ENCODE data around the gene DEXI.

DEXI gene

GRCh38 chr16:10980813-10981212, 38.5 kb upstream of the DEXI start:
- no peak overlapping the region for H3K4me3 ChIP-seq (ENCODE audit: low read depth in 1 of 2, low read length in 1 of 2)
- TF ChIP-seq, protein P1, sequence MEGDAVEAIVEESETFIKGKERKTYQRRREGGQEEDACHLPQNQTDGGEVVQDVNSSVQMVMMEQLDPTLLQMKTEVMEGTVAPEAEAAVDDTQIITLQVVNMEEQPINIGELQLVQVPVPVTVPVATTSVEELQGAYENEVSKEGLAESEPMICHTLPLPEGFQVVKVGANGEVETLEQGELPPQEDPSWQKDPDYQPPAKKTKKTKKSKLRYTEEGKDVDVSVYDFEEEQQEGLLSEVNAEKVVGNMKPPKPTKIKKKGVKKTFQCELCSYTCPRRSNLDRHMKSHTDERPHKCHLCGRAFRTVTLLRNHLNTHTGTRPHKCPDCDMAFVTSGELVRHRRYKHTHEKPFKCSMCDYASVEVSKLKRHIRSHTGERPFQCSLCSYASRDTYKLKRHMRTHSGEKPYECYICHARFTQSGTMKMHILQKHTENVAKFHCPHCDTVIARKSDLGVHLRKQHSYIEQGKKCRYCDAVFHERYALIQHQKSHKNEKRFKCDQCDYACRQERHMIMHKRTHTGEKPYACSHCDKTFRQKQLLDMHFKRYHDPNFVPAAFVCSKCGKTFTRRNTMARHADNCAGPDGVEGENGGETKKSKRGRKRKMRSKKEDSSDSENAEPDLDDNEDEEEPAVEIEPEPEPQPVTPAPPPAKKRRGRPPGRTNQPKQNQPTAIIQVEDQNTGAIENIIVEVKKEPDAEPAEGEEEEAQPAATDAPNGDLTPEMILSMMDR (IDR thresholded peaks at IDR 0.05), result no peak
- no peaks in the 10 kb centered on the region for H3K9me3 ChIP-seq
- no peaks in the 10 kb centered on the region for H3K4me1 ChIP-seq (ENCODE audit: control insufficient read depth in 1 of 2, insufficient read depth in 1 of 2, low read depth in 1 of 2, low read length in 1 of 2)
- peaks cover 90% of the 10 kb centered on the region for H3K36me3 ChIP-seq
- no peaks in the 10 kb centered on the region for H3K27me3 ChIP-seq
- no peak overlapping the region for H3K27ac ChIP-seq

DNA sequence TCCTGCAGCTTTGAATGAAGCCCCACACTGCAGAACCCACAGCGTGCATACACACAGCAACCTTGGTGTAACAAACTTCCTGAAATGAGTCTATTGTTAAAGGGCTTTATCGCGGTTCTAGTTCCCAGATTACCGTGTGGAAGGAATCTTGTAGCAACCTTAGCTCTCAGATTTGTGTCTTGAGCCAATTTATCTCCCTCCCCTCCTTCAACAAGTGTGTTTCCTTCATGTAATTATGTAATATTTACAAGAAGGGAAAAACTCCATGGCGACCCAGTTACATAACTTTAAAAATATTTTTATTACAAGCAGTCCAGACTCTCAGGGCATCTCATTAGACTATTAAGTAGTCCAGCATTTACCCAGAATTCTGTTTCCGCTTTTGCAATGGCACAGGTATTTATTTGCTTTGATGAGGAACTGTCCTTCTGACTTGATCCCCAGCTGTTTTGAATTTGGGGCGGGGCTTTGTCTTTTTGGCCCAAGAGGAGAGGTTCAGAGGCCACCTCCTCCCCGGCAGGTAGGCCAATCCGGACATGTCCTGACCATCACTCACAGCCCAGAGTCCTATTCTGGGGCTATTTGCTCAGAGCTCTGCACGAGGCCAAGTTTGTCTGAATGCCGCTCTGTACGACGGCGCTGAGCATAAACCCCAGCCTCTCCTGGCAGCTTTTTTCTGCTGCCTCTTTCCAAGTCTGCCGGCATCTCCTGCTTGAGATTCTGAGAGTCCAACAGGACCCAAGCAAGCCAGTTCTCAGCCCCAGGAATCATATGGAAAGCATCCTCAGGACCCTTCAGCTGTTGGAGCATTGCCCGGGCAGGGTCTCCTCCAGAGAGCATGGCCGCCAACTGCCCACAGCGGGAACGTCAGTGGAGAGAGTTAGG, 37.7 kb upstream of the DEXI start:
- Histone ChIP-seq H3K36me3 (peaks cover 99% of the 10 kb centered on the region), H3K9me3 (no peaks in the 10 kb centered on the region), H3K27me3 (no peaks in the 10 kb centered on the region), H3K4me3 (ENCODE audit: low read depth in 1 of 2, low read length in 1 of 2) (no peak overlapping the region), H3K4me1 (ENCODE audit: control insufficient read depth in 1 of 2, insufficient read depth in 1 of 2, low read depth in 1 of 2, low read length in 1 of 2) (no peaks in the 10 kb centered on the region), H3K27ac (no peak overlapping the region)
- TF ChIP-seq, protein P1 (IDR thresholded peaks at IDR 0.05), result no peak

- no peak overlapping the region for H3K4me3 ChIP-seq (ENCODE audit: low read depth in 1 of 2, low read length in 1 of 2)
- H3K9me3 ChIP-seq, result no peaks in the 10 kb centered on the region
- H3K27me3 ChIP-seq, result no peaks in the 10 kb centered on the region
- no peak overlapping the region for H3K27ac ChIP-seq
- H3K36me3 ChIP-seq, result peaks cover 100% of the 10 kb centered on the region
- TF ChIP-seq, protein P1 (IDR thresholded peaks at IDR 0.05), result no peak
- no peaks in the 10 kb centered on the region for H3K4me1 ChIP-seq (ENCODE audit: control insufficient read depth in 1 of 2, insufficient read depth in 1 of 2, low read depth in 1 of 2, low read length in 1 of 2)
Observed at GRCh38 chr16:10978871-10979446, 36.7 kb upstream of the DEXI start.

DNA sequence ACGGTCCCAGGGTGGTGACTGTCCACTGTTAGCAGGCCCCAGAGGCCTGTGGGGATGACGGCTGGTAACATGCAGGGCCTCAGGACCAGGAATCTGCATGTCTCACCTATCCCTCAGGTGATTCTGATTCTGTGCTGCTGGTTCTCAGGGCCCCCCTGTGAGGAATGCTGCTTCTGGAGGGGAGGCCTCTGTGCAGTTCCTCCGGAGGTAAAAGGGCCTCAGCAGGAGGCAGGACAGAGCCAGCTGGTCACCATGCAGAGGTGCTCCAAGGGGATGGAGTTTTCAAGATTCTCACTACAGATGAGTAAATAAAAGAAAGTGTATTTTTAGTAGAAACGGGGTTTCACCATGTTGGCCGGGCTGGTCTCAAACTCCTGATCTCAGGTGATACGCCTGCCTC, 35.9 kb upstream of the DEXI start:
- Histone ChIP-seq H3K27ac (no peak overlapping the region), H3K9me3 (no peaks in the 10 kb centered on the region), H3K36me3 (peaks cover 100% of the 10 kb centered on the region), H3K4me1 (ENCODE audit: control insufficient read depth in 1 of 2, insufficient read depth in 1 of 2, low read depth in 1 of 2, low read length in 1 of 2) (no peaks in the 10 kb centered on the region), H3K4me3 (ENCODE audit: low read depth in 1 of 2, low read length in 1 of 2) (no peak overlapping the region), H3K27me3 (no peaks in the 10 kb centered on the region)
- TF ChIP-seq, protein P1 (IDR thresholded peaks at IDR 0.05), result no peak

GRCh38 chr16:10976634-10977033, 34.4 kb upstream of the DEXI start:
- Histone ChIP-seq H3K27ac (no peak overlapping the region), H3K27me3 (no peaks in the 10 kb centered on the region), H3K4me3 (ENCODE audit: low read depth in 1 of 2, low read length in 1 of 2) (no peak overlapping the region), H3K9me3 (no peaks in the 10 kb centered on the region), H3K36me3 (peaks cover 98% of the 10 kb centered on the region), H3K4me1 (ENCODE audit: control insufficient read depth in 1 of 2, insufficient read depth in 1 of 2, low read depth in 1 of 2, low read length in 1 of 2) (no peaks in the 10 kb centered on the region)
- TF ChIP-seq, protein P1 (IDR thresholded peaks at IDR 0.05), result no peak

Measured in neutrophil (primary cell).